HEK293 (cell line): ENCODE data around the gene CDH18.
A peak's percentile ranks its signal among the peaks of the same experiment; 100 is the strongest.

Experiments
- CTCF ChIA-PET: fragments of 350-600 bp; formaldehyde crosslinking; extraction: SDS; loops from one replicate; lab custom pipeline; 2021; ENCODE audit warnings: antibody characterized with exemption; lab: Yijun Ruan, JAX
- POLR2A ChIA-PET: fragments of 300-600 bp; formaldehyde crosslinking; extraction: SDS; loops from one replicate; lab custom pipeline; 2020; ENCODE audit warnings: antibody characterized with exemption, inconsistent platforms; lab: Yijun Ruan, JAX
- H3K27ac ChIP-seq: fragments of 200-500 bp; sonication (Bioruptor generic); 2 replicates; pipeline ENCODE4 v1.5.1; 2014; ENCODE audit warnings: low read depth, low read length, control low read depth, inconsistent platforms; ENCODE audit errors: extremely low read depth
- H3K36me3 ChIP-seq, 2 experiments: fragments of 200-500 bp in 1 of 2; sonication (Bioruptor generic) in 1 of 2; 1 replicate in 1 of 2; 2 replicates in 1 of 2; pipeline ENCODE4 v1.5.1; 2014 to 2017; ENCODE audit warnings: inconsistent platforms in 2 of 2, low read length in 2 of 2; ENCODE audit not compliant: control insufficient read depth in 2 of 2, insufficient read depth in 1 of 2
- H3K4me1 ChIP-seq: fragments of 200-500 bp; sonication (Bioruptor generic); 2 replicates; pipeline ENCODE4 v1.5.1; 2014; ENCODE audit warnings: mild to moderate bottlenecking, low read length, inconsistent platforms; ENCODE audit not compliant: control insufficient read depth, insufficient read depth
- H3K4me3 ChIP-seq: 2 replicates; pipeline ENCODE4 v1.5.1; 2011; ENCODE audit warnings: low read depth, mild to moderate bottlenecking, control low read depth, low read length, moderate library complexity
- H3K9me3 ChIP-seq: fragments of 200-500 bp; sonication (Bioruptor generic); 2 replicates; pipeline ENCODE4 v1.5.1; 2014; ENCODE audit warnings: low read depth, low read length, inconsistent platforms; ENCODE audit not compliant: control insufficient read depth, insufficient read depth
- BCL11A ChIP-seq: fragments of 450-650 bp; formaldehyde crosslinking; IDR thresholded peaks from 2 replicates; pipeline ENCODE4 v1.5.1; 2016; ENCODE audit warnings: low read depth, missing biosample characterization, missing genetic modification characterization
- INSM2 ChIP-seq: fragments of 450-650 bp; formaldehyde crosslinking; IDR thresholded peaks from 2 replicates; pipeline ENCODE4 v1.5.1; 2016; ENCODE audit warnings: missing biosample characterization, missing genetic modification characterization
- KLF7 ChIP-seq: fragments of 450-650 bp; formaldehyde crosslinking; IDR thresholded peaks from 2 replicates; pipeline ENCODE4 v1.5.1; 2016; ENCODE audit warnings: missing biosample characterization, missing genetic modification characterization, borderline replicate concordance
- MZF1 ChIP-seq: fragments of 450-650 bp; formaldehyde crosslinking; IDR thresholded peaks from 2 replicates; pipeline ENCODE4 v1.5.1; 2017; ENCODE audit warnings: missing biosample characterization, missing genetic modification characterization, borderline replicate concordance
- PRDM4 ChIP-seq: fragments of 450-650 bp; formaldehyde crosslinking; IDR thresholded peaks from 2 replicates; pipeline ENCODE4 v1.5.1; 2017; ENCODE audit warnings: missing biosample characterization, missing genetic modification characterization
- SETDB1 ChIP-seq: IDR thresholded peaks from one replicate; pipeline ENCODE4 v1.6.1; 2017; ENCODE audit warnings: mild to moderate bottlenecking, low read length, moderate library complexity, mixed read lengths; ENCODE audit not compliant: insufficient read length
- ZNF146 ChIP-seq: fragments of 450-650 bp; formaldehyde crosslinking; IDR thresholded peaks from 2 replicates; pipeline ENCODE4 v1.5.1; 2016; ENCODE audit warnings: missing biosample characterization, missing genetic modification characterization
- ZNF155 ChIP-seq: fragments of 450-650 bp; formaldehyde crosslinking; IDR thresholded peaks from 2 replicates; pipeline ENCODE4 v1.5.1; 2016; ENCODE audit warnings: missing biosample characterization, missing genetic modification characterization
- ZNF2 ChIP-seq: fragments of 450-650 bp; formaldehyde crosslinking; IDR thresholded peaks from 2 replicates; pipeline ENCODE4 v1.5.1; 2016; ENCODE audit warnings: missing biosample characterization, missing genetic modification characterization
- ZNF513 ChIP-seq: fragments of 450-650 bp; IDR thresholded peaks from 2 replicates; pipeline ENCODE4 v1.5.1; 2018; ENCODE audit warnings: missing biosample characterization, missing genetic modification characterization
- ZNF596 ChIP-seq: fragments of 450-650 bp; IDR thresholded peaks from 2 replicates; pipeline ENCODE4 v1.5.0; 2018; ENCODE audit warnings: missing biosample characterization, mild to moderate bottlenecking, missing genetic modification characterization, moderate library complexity
- ZNF610 ChIP-seq: fragments of 450-650 bp; formaldehyde crosslinking; IDR thresholded peaks from 2 replicates; pipeline ENCODE4 v1.5.1; 2016; ENCODE audit warnings: missing biosample characterization, missing genetic modification characterization, borderline replicate concordance
- ZNF707 ChIP-seq: fragments of 450-650 bp; formaldehyde crosslinking; IDR thresholded peaks from 2 replicates; pipeline ENCODE4 v1.5.1; 2016; ENCODE audit warnings: missing biosample characterization, missing genetic modification characterization

Gene CDH18

GRCh38 chr5:19734776-19735175, 253.2 kb downstream of the CDH18 start:
- Histone ChIP-seq H3K4me1 (no peaks in the 10 kb centered on the region), H3K27ac (no peak overlapping the region), H3K4me3 (no peak overlapping the region), H3K36me3 (no peaks in the 10 kb centered on the region), H3K9me3 (no peaks in the 10 kb centered on the region)
- ChIA-PET POLR2A (no interaction called here), CTCF (interaction anchor here (0.7 kb wide), 1 partner anchor 1328 kb away, joined by 8 read pairs; no protein-coding TSS in a partner anchor)
- no peak for TF ChIP-seq ZNF146 (tag by site-specific recombination)
- no peak for TF ChIP-seq ZNF155 (tag by site-specific recombination)
- TF ChIP-seq INSM2 (tag by site-specific recombination) = no peak
- no peak for TF ChIP-seq PRDM4 (tag by site-specific recombination)
- TF ChIP-seq MZF1 (tag by site-specific recombination) = no peak
- TF ChIP-seq ZNF596 = no peak
- no peak for TF ChIP-seq BCL11A (tag by site-specific recombination)
- no peak for TF ChIP-seq ZNF610 (tag by site-specific recombination)
- no peak for TF ChIP-seq KLF7 (tag by site-specific recombination)
- TF ChIP-seq ZNF707 (tag by site-specific recombination) = no peak

GRCh38 chr5:19733612-19734495, 254.1 kb downstream of the CDH18 start:
- no peaks in the 10 kb centered on the region for H3K4me1 ChIP-seq
- no peak overlapping the region for H3K27ac ChIP-seq
- POLR2A ChIA-PET = no interaction called here

GRCh38 chr5:19728571-19728970, 259.4 kb downstream of the CDH18 start:
- ChIA-PET CTCF (no interaction called here), POLR2A (no interaction called here)
- no peaks in the 10 kb centered on the region for H3K36me3 ChIP-seq
- no peak overlapping the region for H3K27ac ChIP-seq
- no peak for TF ChIP-seq ZNF2
- TF ChIP-seq, all 188 proteins: peak for 0
- Histone ChIP-seq H3K4me1 (no peaks in the 10 kb centered on the region), H3K4me3 (no peak overlapping the region), H3K9me3 (no peaks in the 10 kb centered on the region)

More at GRCh38 chr5:19733612-19734495, 254.1 kb downstream of the CDH18 start:
- CTCF ChIA-PET = interaction anchor here (0.7 kb wide), 1 partner anchor 1327 kb away, joined by 8 read pairs; no protein-coding TSS in a partner anchor
- no peak overlapping the region for H3K4me3 ChIP-seq
- TF ChIP-seq SETDB1 (peak; percentile 8), ZNF513 (no peak)
- H3K36me3 ChIP-seq = no peaks in the 10 kb centered on the region
- no peaks in the 10 kb centered on the region for H3K9me3 ChIP-seq
